ENCODE results near the gene TAF4.
"Not testable (repeated sequence)": the region's sequence is repeated elsewhere in the genome, so short reads cannot be mapped to it uniquely, and the experiment has no call there.

Gene TAF4

DNA sequence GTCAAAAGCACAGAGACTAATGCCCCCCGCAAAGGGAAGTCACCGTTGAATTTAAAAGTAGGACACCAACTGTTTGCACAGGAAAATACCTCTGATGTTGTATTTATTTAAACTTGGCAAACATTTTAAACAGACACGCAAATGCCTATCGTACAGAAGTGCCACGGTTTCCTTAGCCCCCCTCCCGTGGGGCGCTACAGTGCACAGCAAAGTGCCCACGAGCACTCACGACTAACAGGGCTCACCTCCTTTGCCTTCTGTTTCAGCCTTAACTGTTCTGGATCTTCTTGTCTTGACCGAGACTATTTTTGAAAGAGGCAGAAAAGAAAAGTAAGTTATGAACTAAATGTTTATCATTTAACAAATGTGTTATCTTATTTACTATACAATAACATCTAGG lies 67.8 kb downstream of the TAF4 start:
- DNase-seq, result no peak

DNA sequence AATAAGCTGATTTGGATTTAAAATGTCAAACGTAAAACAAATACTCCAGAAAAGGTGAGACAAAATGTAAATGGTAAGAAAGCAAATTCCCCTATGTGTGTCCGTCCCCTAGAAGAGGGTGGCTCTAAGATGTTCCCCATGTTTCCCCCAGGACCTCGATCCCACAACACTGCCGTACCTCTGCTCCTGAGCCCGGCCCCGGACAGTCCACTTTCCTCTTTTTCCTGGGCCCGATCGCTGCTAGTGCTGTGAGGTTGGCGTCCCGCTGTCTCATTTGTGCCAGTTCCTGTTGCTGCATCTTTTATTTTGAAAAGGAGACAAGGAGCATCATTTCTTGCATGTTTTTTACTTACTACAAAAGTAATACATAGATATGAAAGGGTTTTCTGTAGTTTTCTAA lies 68.3 kb downstream of the TAF4 start:
- DNase-seq, result no peak

DNA sequence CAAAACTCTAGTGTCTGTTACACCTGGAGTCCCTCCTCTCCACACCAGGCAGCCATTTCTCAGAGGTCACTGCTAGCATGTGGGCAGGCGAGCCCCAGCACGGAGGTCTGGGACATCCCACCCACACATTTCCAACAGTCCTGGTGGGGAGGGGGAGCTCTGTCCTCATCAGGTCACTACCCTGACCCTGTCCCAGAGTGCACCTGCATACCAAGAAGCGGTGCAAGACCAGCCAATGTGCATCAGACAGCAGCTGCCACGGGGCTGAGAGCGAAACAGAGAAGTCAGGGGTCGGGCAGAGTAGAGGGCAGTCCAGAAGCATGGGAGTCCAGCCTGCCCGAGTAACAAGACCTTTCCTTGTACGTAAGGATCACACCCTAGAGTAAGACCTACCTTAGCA lies 71.1 kb downstream of the TAF4 start:
- DNase-seq, result no peak

DNA sequence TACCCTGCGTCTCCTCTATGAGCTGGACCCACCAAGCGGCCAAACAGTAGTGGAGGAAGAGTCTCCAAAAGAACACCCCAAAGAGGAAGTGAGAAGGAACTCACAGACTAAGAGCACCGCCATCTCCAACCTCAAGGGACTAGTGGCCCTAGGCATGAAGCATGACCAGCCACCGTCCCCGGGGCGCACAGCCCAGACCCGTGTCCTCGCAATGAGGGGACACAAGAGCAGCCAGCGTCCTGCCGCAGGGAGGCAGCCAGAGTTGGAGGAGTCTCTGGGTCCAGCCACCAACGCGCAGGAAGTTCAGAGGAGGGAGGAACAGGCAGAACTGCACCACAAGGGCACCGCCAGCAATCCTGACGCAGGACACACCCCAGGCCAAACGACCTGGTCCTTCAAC lies 72.6 kb downstream of the TAF4 start:
- DNase-seq, result no peak

DNA sequence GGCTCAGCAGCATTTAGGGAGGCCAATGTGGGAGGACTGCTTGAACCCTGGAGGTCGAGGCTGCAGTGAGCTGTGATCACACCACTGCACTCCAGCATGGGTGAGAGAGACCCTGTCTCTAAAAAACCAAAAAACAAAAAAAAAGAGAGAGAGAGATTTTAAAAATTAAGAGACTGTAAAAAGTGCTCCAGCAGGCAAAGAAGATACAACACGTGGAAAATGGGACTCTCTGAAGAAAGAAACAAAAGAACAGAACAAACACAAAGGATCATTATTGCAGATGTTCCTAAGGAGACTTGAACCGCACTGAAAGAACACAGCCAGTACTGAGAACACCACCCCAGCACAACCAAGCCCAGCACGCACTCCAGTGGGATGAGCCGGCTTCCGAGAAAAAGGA lies 74.2 kb downstream of the TAF4 start:
- DNase-seq, result no peak

DNA sequence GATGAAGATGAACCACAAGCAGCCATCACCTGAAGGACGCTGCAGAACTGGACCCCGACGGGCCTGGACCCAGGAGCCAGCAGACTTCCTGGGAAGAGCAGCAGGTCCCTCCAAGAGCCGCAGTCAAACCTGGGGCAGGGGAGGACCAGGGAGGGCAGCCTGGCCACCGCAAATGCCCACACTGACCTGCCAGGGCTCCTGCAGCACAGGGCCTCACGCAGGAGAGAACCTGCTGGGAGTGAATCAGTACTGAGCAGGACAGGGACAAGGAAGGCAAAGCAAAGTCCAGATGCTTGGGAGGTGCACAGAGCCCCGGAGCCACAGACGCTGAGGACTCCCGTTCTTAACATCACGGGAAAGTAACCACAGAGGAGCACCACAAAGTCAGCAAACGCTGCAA lies 75.2 kb downstream of the TAF4 start:
- DNase-seq, result no peak

DNA sequence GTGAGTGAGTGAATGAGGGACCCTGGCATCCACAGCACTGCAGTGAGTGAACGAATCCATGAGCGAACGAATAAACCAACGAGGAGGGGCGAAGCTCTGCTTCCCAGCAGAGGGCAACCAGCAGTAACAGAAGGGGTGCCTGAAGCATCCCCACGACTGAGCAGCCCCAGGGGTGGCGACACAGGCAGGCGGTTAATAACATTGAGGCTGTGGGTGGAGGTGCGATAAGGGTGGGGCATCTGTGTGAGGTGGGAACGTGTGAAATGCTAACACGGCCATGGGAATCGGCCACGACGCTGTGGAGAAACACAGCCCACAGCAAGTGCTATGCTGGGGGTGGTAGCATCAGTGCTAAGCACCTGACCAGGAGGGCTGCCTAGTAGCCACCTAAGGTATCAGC lies 75.9 kb downstream of the TAF4 start:
- DNase-seq, result no peak

DNA sequence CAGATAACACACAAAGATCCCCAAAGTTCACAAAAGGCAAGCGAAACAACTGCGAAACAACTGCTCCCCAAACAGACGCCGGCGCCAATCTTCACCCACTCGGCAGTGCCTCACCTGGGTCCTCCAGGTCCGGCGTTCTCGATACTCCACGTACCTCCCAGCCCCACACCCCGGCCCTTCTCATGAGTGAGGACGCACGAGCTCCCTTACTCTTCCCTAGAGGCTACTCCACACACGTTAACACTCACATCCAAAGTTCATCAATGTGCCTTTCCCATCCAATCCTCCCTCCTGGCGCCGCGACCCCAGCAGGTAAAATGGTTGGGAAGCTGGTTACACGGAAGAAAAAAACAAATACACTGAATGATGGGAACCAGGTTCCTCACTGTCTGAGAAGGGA lies 77.0 kb downstream of the TAF4 start:
- DNase-seq, result no peak

DNA sequence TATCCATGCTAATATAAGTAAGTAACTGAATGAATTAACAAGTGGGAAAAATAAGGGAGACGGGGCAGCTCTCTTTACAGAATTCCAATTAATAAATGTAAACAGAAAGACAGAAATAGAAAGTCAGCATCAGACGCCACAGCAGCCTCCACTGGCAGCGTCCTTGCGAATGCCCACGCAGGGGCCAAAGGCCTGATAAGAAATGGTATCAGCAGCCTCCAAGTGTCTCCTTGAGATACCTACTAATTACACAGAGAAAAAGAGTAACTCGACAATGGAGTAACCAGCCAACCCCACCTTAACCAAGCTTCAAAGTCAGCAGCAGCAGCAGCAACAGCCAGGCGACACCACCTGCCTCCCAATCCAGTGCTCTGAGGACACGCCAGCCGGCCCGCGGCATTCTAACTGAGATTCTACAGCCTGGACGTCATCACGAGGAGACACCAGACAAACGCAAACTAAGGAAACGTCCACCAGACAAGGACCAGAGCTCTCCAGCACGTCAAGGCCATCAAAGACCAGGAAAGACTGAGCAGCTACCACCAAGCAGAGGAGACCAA lies 78.8 kb downstream of the TAF4 start:
- no peak for DNase-seq

DNA sequence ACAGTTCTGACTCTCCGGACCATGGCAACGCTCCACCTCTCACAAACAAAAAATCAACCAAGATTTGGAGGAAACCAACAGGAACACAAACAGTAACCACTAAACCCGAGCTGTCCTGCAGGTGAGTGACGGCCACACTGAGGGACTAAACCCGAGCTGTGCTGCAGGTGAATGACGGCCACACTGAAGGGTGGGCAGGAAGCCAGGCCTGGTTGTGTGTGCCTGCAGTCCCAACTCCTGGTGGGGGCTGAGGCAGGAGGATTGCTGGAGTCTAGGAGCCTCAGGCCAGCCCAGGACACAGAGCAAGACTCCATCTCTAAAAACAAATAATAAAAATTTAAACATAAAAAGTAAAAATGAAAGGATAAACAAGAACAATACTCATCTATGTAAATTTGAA lies 80.6 kb downstream of the TAF4 start:
- no peak for DNase-seq

DNA sequence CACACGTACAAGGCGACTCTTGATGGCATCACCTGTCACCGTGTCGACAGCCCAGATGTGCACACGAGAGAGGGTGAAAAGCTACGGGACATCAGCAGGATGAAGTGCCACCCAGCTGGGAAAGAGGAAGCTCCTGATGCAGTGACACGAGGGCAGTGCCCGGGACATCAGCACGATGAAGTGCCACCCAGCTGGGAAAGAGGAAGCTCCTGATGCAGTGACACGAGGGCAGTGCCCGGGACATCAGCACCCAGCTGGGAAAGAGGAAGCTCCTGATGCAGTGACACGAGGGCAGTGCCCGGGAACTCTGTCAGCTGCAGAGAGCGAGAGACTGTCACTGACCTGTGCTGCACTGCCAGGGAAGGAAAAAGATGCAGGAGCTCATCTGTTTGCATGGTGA lies 81.2 kb downstream of the TAF4 start:
- DNase-seq, result not testable (repeated sequence)

DNA sequence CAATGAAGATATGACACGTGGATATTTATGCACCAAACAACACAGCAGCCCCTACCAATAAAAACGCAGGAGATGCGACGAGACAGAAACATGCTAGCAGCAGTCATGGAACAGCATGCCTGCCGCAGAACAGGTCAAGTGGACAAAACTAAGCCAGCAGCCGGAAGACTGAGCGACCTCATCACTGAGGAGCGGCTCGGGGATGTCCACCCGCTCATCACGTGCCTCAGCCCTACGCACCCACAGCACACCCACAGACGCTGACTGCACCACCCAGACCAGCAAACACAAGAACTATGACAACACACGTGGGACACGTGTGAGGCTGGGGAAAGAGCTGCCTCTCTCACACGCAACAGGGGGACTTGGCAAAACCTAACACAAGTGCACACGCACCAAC lies 81.7 kb downstream of the TAF4 start:
- DNase-seq, result no peak

DNA sequence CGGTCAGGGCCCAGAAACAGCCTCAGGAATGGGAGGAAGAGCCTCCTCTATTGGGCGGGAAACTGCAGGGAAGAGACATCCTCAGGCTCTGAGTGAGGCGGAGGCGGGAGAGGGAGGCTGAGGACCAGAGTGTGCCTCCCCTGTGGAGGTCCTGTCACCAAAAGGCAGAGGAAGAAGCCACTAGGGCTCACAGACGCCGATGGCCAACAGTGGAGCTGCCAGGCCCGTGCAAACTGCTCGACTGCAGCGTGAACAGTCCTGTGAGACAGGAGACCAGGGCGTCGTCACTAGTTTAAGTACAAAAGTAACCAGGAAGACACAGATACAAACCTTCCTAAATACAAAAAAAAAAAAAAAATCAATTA lies 82.7 kb downstream of the TAF4 start:
- DNase-seq, result no peak

DNA sequence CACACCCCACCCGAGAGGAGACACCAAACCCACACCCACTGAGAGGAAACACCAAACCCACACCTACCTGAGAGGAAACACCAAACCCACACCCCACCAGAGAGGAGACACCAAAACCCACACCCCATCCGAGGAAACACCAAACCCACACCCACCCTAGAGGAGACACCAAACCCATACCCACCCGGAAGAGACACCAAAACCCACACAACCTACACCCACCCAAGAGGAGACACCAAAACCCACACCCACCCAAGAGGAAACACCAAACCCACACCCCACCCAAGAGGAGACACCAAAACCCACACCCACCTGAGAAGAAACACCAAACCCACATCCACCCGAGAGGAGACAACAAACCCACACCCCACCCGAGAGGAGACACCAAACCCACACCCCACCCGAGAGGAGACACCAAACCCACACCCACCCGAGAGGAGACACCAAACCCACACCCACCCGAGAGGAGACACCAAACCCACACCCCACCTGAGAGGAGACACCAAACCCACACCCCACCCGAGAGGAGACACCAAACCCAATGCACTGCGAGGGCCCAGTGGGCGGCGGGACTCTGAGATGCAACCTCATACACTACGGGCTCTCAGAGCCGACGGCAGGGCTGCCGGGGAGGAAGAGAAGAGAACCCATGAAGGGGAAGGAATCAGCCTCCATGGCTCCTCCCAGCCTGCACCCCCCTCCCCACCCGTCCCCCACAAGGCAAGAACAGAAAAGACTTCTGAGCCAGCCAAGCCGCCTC lies 83.3 kb downstream of the TAF4 start:
- no peak for DNase-seq

DNA sequence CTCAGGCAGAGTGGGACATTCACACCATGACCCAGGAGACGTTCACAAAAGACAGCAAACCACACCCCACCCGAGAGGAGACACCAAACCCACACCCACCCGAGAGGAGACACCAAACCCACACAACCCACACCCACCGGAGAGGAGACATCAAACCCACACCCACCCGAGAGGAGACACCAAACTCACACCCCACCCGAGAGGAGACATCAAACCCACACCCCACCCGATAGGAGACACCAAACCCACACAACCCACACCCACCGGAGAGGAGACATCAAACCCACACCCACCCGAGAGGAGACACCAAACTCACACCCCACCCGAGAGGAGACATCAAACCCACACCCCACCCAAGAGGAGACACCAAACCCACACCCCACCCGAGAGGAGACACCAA lies 84.0 kb downstream of the TAF4 start:
- DNase-seq, result not testable (repeated sequence)

DNA sequence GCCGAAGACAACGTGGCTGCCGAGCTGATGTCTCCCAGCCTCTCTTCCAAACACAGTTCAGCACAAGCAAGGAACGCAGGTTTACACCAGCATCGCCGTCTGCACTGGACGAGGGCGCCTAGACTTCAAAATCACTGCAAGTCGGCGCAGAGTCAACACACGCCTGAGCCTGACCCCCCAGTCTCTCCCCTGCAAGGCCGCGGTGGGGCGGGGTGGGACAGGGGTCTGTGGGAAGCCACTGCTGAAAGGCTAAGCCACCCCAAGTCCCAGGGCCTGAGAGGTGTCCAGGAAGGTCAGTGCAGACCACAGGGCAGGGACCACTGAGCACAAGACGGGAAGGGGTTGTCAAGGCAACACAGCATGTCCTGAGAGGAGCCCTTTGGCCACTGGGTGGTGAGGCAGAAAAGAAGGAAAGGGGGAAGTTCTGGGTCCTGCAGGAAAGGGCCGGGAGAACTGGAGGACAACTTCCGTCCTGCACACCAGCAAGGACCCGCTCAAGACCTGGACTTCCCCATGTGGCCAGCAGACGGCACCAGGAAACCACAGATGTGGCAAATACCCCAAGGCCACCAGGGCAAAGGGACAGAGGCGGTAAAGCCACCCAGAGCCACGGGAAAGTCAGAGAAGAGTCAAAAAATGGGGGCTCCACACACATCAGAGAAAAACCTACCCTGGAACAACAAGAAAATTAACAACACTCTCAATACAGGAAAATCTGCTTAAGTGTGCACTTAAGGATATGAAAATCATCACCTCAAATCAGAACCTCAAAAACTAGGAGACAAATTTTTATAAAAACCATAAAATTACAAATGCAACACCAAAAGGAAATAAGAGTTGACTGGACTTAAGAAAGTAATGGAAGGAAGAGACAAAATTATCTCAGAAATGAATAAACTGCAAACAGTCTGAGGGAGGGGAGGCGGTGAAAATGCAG lies 84.8 kb downstream of the TAF4 start:
- no peak for DNase-seq

DNA sequence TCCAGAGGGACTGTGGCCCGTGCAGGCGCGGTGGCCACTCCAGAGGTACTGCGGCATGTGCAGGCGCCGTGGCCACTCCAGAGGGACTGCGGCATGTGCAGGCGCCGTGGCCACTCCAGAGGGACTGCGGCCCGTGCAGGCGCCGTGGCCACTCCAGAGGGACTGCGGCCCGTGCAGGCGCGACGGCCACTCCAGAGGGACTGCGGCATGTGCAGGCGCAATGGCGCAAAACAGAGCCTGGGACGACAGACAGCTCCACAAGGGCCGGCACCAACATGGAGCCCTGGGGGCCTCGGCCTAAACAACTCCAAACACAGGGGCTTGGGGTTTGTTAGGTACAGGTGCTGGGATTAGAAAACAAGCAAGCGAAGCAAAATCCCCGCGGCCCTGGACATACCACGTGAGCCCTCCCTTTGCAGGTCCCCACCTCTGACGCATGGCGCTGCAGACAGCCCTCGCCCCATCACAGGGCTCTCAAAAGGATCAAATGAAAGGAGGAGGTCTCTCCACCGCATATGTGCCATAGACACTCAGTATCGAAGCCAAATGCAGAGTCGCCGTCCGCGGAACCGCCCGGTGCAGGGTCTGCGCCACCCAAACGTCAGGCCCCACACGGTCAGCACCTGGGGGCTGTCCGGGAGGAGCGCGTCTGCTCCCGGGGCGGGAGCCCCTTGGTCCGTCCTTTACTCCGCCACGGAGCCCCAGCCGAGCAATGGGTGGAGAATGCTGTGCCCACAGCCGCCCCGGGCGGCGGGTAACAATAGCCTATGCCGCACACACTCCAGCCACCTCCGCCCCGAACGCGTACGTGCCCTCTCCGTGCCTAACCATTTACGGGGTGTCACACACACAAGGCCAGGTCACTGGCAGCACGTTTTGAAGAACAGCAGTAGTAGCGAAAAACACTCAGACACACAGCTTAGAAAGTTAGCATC lies 85.7 kb downstream of the TAF4 start:
- no peak for DNase-seq

DNA sequence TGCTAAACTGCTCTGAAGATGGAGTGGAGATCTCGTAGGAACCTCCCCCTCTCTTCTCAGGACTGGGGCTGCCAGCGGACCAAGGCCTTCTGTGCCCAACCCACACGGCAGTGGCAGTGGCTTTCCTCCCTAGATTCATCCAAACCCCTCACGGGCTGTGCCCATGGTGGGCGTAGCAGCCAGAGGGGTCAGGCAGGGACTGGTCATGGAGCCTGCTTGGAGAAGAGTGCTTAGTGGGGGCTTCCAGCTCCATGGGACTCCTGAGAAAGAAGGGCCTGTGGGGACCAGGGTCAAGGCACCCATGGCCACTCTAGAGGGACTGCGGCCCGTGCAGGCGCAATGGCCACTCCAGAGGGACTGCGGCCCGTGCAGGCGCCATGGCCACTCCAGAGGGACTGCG lies 86.6 kb downstream of the TAF4 start:
- no peak for DNase-seq

DNA sequence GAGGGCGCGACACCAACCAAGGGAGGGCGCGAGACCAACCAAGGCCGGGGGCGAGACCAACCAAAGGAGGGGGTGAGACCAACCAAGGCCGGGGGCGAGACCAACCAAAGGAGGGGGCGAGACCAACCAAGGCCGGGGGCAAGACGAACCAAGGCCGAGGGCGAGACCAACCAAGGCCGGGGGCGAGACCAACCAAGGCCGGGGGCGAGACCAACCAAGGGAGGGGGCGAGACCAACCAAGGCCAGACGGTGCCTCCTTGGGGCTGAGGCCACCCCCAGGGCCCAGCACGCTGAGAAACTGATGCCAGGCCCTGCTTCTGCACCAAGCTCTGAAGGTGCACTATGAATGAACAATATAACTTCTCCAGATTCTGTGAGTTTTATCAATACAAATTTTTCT lies 87.2 kb downstream of the TAF4 start:
- no peak for DNase-seq

DNA sequence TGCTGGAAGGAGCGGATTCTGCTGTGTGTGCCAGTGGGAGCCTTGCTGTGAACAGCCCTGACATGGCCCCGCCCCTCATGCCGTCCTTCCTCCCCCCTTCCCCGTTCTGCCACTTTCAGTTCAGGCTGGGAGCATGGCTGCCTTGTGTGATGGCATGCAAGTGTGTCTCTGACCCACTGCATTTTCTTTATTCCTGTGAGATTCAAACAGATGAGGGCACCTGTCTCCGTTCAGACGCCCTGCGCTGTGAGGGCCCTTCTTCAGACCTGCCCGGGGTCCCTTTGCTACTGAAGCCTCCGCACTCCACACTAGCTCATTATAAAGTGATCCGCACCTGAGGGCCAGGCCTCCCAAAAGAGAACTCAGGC lies 88.3 kb downstream of the TAF4 start:
- no peak for DNase-seq

DNA sequence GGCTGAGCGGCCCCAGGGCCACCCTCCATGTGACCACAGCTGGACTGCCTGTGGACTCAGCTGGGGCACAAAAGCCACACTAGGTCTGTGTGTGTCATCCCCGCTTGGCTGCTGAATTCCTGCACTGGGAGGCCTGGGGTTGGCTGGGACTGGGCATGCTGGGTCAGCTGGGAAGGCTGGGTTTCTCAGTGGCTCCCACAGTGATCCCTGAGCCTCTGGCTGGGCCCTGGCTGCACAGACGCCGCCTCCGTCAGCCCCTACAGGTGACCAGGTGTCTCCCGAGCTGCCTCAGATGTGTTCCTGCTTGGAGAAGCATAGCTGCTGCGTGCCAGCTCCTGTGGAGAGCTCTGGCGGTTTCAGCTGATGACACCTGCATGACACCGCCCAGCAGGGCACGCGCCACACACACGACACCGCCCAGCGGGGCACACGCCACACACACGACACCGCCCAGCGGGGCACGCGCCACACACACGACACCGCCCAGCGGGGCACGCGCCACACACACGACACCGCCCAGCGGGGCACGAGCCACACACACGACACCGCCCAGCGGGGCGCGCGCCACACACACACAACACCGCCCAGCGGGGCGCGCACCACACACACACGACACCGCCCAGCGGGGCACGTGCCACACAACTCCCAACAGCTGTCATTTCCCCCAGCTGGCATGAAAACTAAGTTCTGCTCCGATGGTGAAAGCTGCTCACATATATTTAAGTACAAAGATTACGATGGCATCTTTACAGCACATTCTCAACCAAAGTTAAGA lies 88.8 kb downstream of the TAF4 start:
- no peak for DNase-seq

DNA sequence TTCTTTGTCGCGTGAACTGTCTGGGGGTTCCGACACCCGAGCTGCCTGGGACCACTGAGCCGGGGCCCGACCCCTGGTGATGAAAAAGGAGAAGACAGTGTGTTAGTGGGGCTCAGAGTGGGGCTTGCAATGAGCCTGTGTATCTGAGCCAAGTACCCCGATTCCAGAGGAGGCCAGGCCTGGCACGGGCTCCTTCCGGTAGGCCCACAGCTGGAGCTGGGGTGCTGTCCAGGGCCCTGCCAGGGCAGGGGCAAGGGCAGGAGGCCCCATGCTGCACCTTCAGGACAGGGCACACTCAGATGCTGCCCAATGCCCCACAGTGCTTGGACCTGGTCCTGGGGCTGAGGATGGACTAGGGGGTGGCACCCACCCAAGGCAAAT lies 89.4 kb downstream of the TAF4 start:
- DNase-seq, result no peak
